ENCODE results near the gene PRKAR1B. TPM values are rescaled to one million over a fixed set of nuclear protein-coding genes. Genes with fewer than 3 reads are reported as not detected.

Gene PRKAR1B
- total RNA-seq, 4 donors from 2014 or later: 8.2 to 12.3 (median 10.5) TPM

GRCh38 chr7:573933-574381, 153.1 kb downstream of the PRKAR1B start:
- no peak overlapping the region for H3K4me3 ChIP-seq
- no peaks in the 10 kb centered on the region for H3K4me1 ChIP-seq
- no peak for TF ChIP-seq EP300 (IDR thresholded peaks at IDR 0.05)
- no peak for TF ChIP-seq CTCF (IDR thresholded peaks at IDR 0.05)
- no peak for TF ChIP-seq POLR2AphosphoS5 (IDR thresholded peaks at IDR 0.05)
- no peak for TF ChIP-seq POLR2A (IDR thresholded peaks at IDR 0.05)
- H3K27me3 ChIP-seq: no peaks in the 10 kb centered on the region
- no peak overlapping the region for H3K27ac ChIP-seq
- H3K36me3 ChIP-seq: peaks cover 2% of the 10 kb centered on the region
- H3K9me3 ChIP-seq: no peaks in the 10 kb centered on the region
- DNase-seq (ENCODE audit: low spot score in 2 of 2): no peak
- WGBS: 82% methylated on average over 21 of the region's 23 CpGs

- no peak overlapping the region for H3K4me3 ChIP-seq
- peaks cover 2% of the 10 kb centered on the region for H3K36me3 ChIP-seq
- H3K4me1 ChIP-seq: no peaks in the 10 kb centered on the region
- H3K27me3 ChIP-seq: no peaks in the 10 kb centered on the region
- no peak overlapping the region for H3K27ac ChIP-seq
- H3K9me3 ChIP-seq: no peaks in the 10 kb centered on the region
- WGBS: 95% methylated on average over 17 of the region's 36 CpGs
- DNase-seq (ENCODE audit: low spot score in 2 of 2): no peak
- no peak for TF ChIP-seq EP300 (IDR thresholded peaks at IDR 0.05)
- TF ChIP-seq CTCF (IDR thresholded peaks at IDR 0.05): no peak
- TF ChIP-seq POLR2A (IDR thresholded peaks at IDR 0.05): no peak
- no peak for TF ChIP-seq POLR2AphosphoS5 (IDR thresholded peaks at IDR 0.05)
Observed at GRCh38 chr7:573269-573932, 153.7 kb downstream of the PRKAR1B start.

- 89% methylated on average over 23 of the region's 45 CpGs for WGBS
- Histone ChIP-seq H3K4me3 (no peak overlapping the region), H3K4me1 (no peaks in the 10 kb centered on the region), H3K27me3 (no peaks in the 10 kb centered on the region), H3K27ac (no peak overlapping the region), H3K9me3 (no peaks in the 10 kb centered on the region), H3K36me3 (peaks cover 2% of the 10 kb centered on the region)
- TF ChIP-seq EP300 (IDR thresholded peaks at IDR 0.05): no peak
- no peak for DNase-seq (ENCODE audit: low spot score in 2 of 2)
Observed at GRCh38 chr7:572416-573268, 154.4 kb downstream of the PRKAR1B start.

- DNase-seq (ENCODE audit: low spot score in 2 of 2): no peak
- no peaks in the 10 kb centered on the region for H3K9me3 ChIP-seq
- no peaks in the 10 kb centered on the region for H3K4me1 ChIP-seq
- H3K4me3 ChIP-seq: no peak overlapping the region
- peaks cover 2% of the 10 kb centered on the region for H3K36me3 ChIP-seq
- 96% methylated on average over 26 of the region's 38 CpGs for whole genome bisulfite sequencing
- H3K27me3 ChIP-seq: no peaks in the 10 kb centered on the region
- no peak overlapping the region for H3K27ac ChIP-seq
- TF ChIP-seq POLR2AphosphoS5 (IDR thresholded peaks at IDR 0.05) (no peak), POLR2A (IDR thresholded peaks at IDR 0.05) (no peak), EP300 (IDR thresholded peaks at IDR 0.05) (no peak), CTCF (IDR thresholded peaks at IDR 0.05) (no peak)
Observed at GRCh38 chr7:571718-572415, 155.2 kb downstream of the PRKAR1B start.

GRCh38 chr7:571096-571717, 155.9 kb downstream of the PRKAR1B start:
- no peaks in the 10 kb centered on the region for H3K4me1 ChIP-seq
- 91% methylated on average over 33 of the region's 33 CpGs for WGBS
- peaks cover 2% of the 10 kb centered on the region for H3K36me3 ChIP-seq
- no peak for DNase-seq (ENCODE audit: low spot score in 2 of 2)
- H3K9me3 ChIP-seq: no peaks in the 10 kb centered on the region
- H3K27me3 ChIP-seq: no peaks in the 10 kb centered on the region
- no peak overlapping the region for H3K27ac ChIP-seq
- no peak for TF ChIP-seq POLR2A (IDR thresholded peaks at IDR 0.05)
- H3K4me3 ChIP-seq: no peak overlapping the region

- no peak for DNase-seq (ENCODE audit: low spot score in 2 of 2)
- no peak overlapping the region for H3K27ac ChIP-seq
- H3K4me1 ChIP-seq: no peaks in the 10 kb centered on the region
- H3K9me3 ChIP-seq: no peaks in the 10 kb centered on the region
- no peaks in the 10 kb centered on the region for H3K36me3 ChIP-seq
- WGBS: 86% methylated on average over 14 of the region's 14 CpGs
- H3K27me3 ChIP-seq: no peaks in the 10 kb centered on the region
- no peak overlapping the region for H3K4me3 ChIP-seq
- TF ChIP-seq CTCF (IDR thresholded peaks at IDR 0.05): no peak
- no peak for TF ChIP-seq POLR2A (IDR thresholded peaks at IDR 0.05)
- no peak for TF ChIP-seq POLR2AphosphoS5 (IDR thresholded peaks at IDR 0.05)
- no peak for TF ChIP-seq EP300 (IDR thresholded peaks at IDR 0.05)
Observed at GRCh38 chr7:570801-571070, 156.3 kb downstream of the PRKAR1B start.
